GM12864 (cell line): ENCODE data around the gene CDK15.
"Not testable (repeated sequence)": the region's sequence is repeated elsewhere in the genome, so short reads cannot be mapped to it uniquely, and the experiment has no call there.

Source experiments
- DNase-seq: peaks from one replicate; pipeline ENCODE4 v3.0.0-alpha.2; 2011; ENCODE audit warnings: low read depth
- H3K4me3 ChIP-seq: 2 replicates; pipeline ENCODE4 v1.5.1; 2011; ENCODE audit warnings: mild to moderate bottlenecking, low read depth, low read length, control low read depth
- TF ChIP-seq, protein P1 (sequence below): IDR thresholded peaks from 2 replicates; pipeline ENCODE4 v1.5.1; 2011; ENCODE audit warnings: low read depth, mild to moderate bottlenecking, moderate library complexity, low read length, control low read depth, inconsistent platforms; ENCODE audit errors: missing control alignments

Gene CDK15

GRCh38 chr2:201796478-201796865 lies 9.9 kb upstream of the CDK15 start:
- DNase-seq, result no peak
- no peak overlapping the region for H3K4me3 ChIP-seq
- TF ChIP-seq, protein P1, sequence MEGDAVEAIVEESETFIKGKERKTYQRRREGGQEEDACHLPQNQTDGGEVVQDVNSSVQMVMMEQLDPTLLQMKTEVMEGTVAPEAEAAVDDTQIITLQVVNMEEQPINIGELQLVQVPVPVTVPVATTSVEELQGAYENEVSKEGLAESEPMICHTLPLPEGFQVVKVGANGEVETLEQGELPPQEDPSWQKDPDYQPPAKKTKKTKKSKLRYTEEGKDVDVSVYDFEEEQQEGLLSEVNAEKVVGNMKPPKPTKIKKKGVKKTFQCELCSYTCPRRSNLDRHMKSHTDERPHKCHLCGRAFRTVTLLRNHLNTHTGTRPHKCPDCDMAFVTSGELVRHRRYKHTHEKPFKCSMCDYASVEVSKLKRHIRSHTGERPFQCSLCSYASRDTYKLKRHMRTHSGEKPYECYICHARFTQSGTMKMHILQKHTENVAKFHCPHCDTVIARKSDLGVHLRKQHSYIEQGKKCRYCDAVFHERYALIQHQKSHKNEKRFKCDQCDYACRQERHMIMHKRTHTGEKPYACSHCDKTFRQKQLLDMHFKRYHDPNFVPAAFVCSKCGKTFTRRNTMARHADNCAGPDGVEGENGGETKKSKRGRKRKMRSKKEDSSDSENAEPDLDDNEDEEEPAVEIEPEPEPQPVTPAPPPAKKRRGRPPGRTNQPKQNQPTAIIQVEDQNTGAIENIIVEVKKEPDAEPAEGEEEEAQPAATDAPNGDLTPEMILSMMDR, result no peak

DNA sequence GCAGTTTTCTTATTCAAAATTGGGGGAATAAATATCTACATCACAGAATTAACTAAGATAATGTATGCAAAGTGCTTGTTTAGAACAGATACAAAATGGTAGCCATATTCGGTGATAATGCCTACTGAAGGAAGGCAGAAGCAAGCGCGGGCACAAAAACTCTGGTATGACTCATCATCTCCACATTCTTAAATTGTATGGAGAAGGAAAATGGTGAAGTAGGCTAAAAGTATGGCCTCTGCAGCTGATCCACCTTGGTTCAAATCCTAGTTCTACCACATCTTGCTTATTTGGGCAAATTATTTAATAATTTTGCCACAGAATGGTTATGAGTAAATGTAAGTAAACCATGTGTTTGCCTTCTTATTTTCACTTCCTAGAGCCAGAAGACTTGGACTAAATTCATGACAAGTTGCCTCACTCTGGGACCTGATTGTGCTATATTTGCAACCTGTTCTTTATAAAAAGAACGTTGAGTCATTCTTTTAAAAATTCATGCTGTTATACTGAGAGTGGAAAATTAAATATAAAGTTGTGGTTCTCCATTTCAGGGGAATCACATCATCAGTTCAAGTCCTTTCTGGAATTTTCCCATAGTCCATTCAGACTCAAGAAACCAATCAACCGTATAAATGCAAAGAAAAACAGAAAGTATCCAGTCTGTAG lies 9.0 kb upstream of the CDK15 start:
- TF ChIP-seq, protein P1, result no peak
- no peak for DNase-seq
- H3K4me3 ChIP-seq, result no peak overlapping the region

DNA sequence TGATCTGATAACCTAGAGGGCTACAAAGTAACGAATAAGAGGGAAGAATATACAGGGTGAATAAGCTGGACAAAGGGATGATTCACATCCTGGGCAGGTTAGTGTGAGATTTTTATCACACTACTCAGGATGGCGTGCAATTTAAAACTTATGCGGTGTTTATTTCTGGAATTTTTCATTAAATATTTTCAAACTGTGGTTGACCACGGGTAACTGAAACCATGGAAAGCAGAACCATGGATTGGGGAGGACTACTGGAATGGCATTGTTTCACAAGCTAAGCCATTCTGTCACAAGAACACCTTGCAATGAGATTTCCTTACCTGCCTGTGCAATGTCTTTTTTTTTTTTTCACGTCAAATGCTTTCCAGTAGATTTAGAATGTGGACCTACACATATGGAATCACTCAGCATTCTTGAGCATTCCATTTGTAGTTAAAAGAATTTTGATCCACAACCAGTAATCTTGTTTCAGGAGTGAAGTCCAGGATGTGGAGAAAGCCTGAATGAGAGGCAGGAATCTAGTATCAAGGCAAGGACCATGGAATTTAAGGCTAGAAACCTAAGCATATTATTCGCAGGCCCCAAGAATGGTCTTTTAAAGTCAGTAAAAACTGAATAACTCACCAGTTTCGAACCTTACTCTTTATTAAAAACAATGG lies 8.0 kb upstream of the CDK15 start:
- no peak for DNase-seq
- no peak overlapping the region for H3K4me3 ChIP-seq
- TF ChIP-seq, protein P1, result no peak

GRCh38 chr2:201798914-201799285 lies 7.4 kb upstream of the CDK15 start:
- TF ChIP-seq, protein P1, result peak; percentile 48
- DNase-seq, H3K4me3 ChIP-seq: not testable (repeated sequence)

DNA sequence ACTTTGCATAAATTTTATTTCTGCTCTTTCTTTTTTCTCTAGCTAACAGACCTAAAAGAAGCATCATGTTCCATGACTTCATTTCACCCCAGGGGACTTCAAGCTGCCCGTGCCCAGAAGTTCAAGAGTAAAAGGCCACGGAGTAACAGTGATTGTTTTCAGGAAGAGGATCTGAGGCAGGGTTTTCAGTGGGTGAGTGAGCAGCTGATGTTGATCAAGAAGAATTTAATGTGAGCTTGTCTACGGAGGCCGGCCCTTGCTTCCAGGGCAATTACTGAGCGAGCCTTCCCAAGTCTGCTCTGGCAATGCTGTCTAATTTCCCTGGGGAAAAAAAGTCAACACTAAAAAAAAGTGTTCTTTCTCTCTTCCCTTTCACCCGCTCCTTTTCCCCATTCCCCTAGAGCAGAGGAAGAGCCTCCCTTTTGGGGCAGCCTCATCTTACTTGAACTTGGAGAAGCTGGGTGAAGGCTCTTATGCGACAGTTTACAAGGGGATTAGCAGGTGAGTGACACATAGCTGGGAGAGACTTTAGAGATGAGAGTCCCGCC lies 1.2 kb downstream of the CDK15 start:
- DNase-seq, result no peak
- TF ChIP-seq, protein P1, result no peak
- no peak overlapping the region for H3K4me3 ChIP-seq

GRCh38 chr2:201808027-201808426 lies 1.7 kb downstream of the CDK15 start:
- no peak overlapping the region for H3K4me3 ChIP-seq
- TF ChIP-seq, protein P1, result no peak
- DNase-seq, result no peak

- TF ChIP-seq, protein P1, result no peak
- H3K4me3 ChIP-seq, result no peak overlapping the region
- no peak for DNase-seq
Observed at GRCh38 chr2:201809633-201810032, 3.3 kb downstream of the CDK15 start.

- DNase-seq, result not testable (repeated sequence)
Observed at GRCh38 chr2:201810604-201811003, 4.3 kb downstream of the CDK15 start.

More at GRCh38 chr2:201810604-201811003, 4.3 kb downstream of the CDK15 start:
- H3K4me3 ChIP-seq, result not testable (repeated sequence)
